GM10248 (cell line): Measurements from ENCODE around the gene NOL4L.

ENCODE experiments used
- CTCF ChIA-PET: fragments of 300-600 bp; sonication (Branson Sonifier 250); formaldehyde crosslinking; extraction: SDS; loops from one replicate; lab custom pipeline; 2021; ENCODE audit warnings: antibody characterized with exemption; lab: Yijun Ruan, JAX
- POLR2A ChIA-PET: fragments of 350-650 bp; sonication (Branson Sonifier 250); formaldehyde crosslinking; extraction: SDS; loops from one replicate; lab custom pipeline; 2020; ENCODE audit warnings: antibody characterized with exemption; lab: Yijun Ruan, JAX
- DNase-seq: peaks from one replicate; pipeline ENCODE4 v3.0.0; 2012; ENCODE audit errors: extremely low spot score
- CTCF ChIP-seq: IDR thresholded peaks from 2 replicates; pipeline ENCODE4 v1.5.1; 2012; ENCODE audit warnings: mild to moderate bottlenecking, low read depth; ENCODE audit errors: extremely low read depth, missing control alignments, control extremely low read depth

NOL4L gene, protein sequence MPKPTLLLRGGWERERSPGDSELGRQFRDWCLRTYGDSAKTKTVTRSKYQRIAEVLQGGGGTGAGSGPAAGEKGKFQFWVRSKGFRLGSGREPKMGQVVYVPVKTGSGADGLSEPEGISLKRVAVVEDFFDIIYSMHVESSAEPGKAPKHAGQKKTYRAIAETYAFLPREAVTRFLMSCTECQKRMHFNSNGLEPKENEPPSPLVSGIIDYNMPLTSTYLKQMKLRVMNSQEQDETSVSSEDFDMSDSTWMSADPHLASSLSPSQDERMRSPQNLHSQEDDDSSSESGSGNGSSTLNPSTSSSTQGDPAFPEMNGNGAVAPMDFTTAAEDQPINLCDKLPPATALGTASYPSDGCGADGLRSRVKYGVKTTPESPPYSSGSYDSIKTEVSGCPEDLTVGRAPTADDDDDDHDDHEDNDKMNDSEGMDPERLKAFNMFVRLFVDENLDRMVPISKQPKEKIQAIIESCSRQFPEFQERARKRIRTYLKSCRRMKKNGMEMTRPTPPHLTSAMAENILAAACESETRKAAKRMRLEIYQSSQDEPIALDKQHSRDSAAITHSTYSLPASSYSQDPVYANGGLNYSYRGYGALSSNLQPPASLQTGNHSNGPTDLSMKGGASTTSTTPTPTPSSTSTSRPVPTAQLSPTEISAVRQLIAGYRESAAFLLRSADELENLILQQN

GRCh38 chr20:32585011-32585585 lies at the start of gene NOL4L:
Gene NOL4L (minus strand): TSS chr20:32585333. CDS start chr20:32584890, 443 bp downstream.
- CTCF ChIA-PET: no interaction called here
- no peak for DNase-seq
- no peak for TF ChIP-seq CTCF
- POLR2A ChIA-PET: interaction anchor here (0.6 kb wide), 2 partner anchors 88 to 252 kb away, joined by 4 to 7 read pairs; no protein-coding TSS in a partner anchor

DNA sequence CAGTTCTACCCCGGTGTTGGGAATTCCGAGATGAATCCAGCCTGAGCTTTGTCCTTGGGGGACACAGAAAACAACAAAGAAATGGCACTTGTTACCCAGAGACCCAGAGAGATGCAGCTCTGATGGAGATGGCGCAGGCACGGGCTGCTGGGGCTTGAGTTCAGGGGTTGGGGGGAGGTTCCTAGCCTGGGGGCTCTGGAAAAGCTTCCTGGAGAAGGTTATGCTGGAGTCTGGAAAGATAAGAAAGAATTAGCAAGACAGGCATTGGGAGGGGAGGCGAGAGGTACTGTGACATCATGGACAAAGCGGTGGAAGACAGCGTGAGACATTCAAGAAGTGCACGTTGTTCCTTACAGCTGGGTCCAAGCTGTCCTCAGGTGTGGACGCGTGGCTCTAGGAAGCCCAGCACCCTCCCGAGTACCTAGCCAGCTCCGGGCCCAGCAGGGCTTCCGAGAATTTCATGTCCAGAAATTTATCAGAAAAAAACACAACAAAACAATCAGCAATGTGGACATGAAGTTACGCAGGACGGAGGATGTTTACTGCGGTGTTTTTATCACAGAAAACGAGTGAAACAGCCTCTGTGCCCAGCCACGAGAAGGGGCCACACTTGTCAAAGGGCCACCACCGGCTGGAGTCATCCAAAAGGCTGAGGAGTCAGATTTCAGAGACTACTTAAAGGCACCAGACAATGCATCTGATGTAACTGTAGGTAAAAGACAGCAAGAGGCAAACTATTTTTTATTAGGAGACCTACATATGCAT lies 49.1 kb upstream of the NOL4L start:
- TF ChIP-seq CTCF: no peak
- CTCF ChIA-PET: no interaction called here
- DNase-seq: no peak
- POLR2A ChIA-PET: no interaction called here

GRCh38 chr20:32632461-32633354 lies 47.6 kb upstream of the NOL4L start:
- DNase-seq: no peak
- ChIA-PET CTCF (interaction anchor here (0.8 to 1.1 kb wide), 2 partner anchors 28 to 111 kb away, joined by 3 read pairs; no protein-coding TSS in a partner anchor), POLR2A (interaction anchor here (0.6 kb wide), 1 partner anchor 42 kb away, joined by 5 read pairs; no protein-coding TSS in a partner anchor)
- no peak for TF ChIP-seq CTCF

DNA sequence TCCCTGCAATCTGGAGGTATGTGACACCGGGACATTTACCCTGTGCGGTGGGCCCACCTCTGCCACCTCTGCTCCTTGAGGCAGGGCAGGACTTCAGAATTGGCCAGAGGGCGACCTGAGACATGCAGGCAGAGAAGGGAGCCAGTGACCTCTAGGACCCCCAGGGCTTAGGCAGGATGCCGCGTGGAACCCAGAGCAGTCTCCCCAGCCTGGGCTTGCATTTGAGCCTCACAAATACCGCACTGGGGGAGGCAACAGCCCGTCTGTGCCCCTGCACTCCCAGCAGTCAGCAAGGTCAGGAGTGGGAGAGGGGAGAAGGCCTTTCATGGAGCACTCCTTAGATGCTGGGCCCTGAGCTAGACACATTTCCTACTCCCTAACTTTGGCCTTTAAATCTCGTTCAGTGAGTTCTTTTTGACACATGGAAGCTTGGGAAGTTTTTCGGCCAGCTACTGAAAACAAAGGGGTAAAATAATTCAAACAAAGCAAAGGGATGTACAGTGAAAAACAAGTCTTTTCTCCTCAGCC lies 46.9 kb upstream of the NOL4L start:
- no peak for DNase-seq
- TF ChIP-seq CTCF: no peak
- POLR2A ChIA-PET: no interaction called here
- CTCF ChIA-PET: interaction anchor here (0.8 to 1.1 kb wide), 2 partner anchors 27 to 110 kb away, joined by 3 read pairs; no protein-coding TSS in a partner anchor

- ChIA-PET CTCF (interaction anchor here (0.9 to 2.0 kb wide), 3 partner anchors 9 to 38 kb away, joined by 3 to 6 read pairs (median 4); no protein-coding TSS in a partner anchor), POLR2A (no interaction called here)
- no peak for TF ChIP-seq CTCF
- no peak for DNase-seq
Observed at GRCh38 chr20:32629813-32630212, 44.7 kb upstream of the NOL4L start.
